Gastrocnemius medialis (tissue), 4 donors: ENCODE measurements around the gene ELMO1. TPM values are rescaled to one million over a fixed set of nuclear protein-coding genes. Genes with fewer than 3 reads are reported as not detected.
A peak's percentile ranks its signal among the peaks of the same experiment; 100 is the strongest.

Experiments
- ATAC-seq, 2 donors: fragments of 150-250 bp; one replicate each; pipeline ENCODE4 v1.9.1; 2016
- DNase-seq, 2 donors: peaks; one replicate each; pipeline ENCODE4 v3.0.0-alpha.2; 2019
- H3K27ac ChIP-seq, 4 donors: fragments of 200-600 bp; sonication (generic); 1 replicate in 1 of 4; 2 replicates in 3 of 4; pipeline ENCODE4 v1.5.1; 2016 to 2018; ENCODE audit warnings: mild to moderate bottlenecking in 2 of 4, moderate library complexity in 1 of 4
- H3K27me3 ChIP-seq, 3 donors: fragments of 200-600 bp; sonication (generic) in 2 of 3; 1 replicate in 1 of 3; 2 replicates in 2 of 3; pipeline versions ENCODE4 v1.5.1 to v1.6.0; 2016 to 2019; ENCODE audit warnings: mild to moderate bottlenecking in 1 of 3, moderate library complexity in 1 of 3
- H3K36me3 ChIP-seq, 2 donors: fragments of 200-600 bp; sonication (generic) in 1 of 2; one replicate each; pipeline ENCODE4 v1.5.1; 2017 to 2018
- H3K4me1 ChIP-seq, 2 donors: fragments of 200-600 bp; sonication (generic) in 1 of 2; one replicate each; pipeline ENCODE4 v1.5.1; 2016 to 2017; ENCODE audit warnings: mild to moderate bottlenecking in 2 of 2
- H3K4me3 ChIP-seq, 4 donors: fragments of 200-600 bp; sonication (generic) in 3 of 4; 1 replicate in 1 of 4; 2 replicates in 3 of 4; pipeline ENCODE4 v1.5.1; 2016 to 2019; ENCODE audit warnings: mild to moderate bottlenecking in 2 of 4
- H3K9me3 ChIP-seq, 3 donors: fragments of 200-600 bp; sonication (generic) in 2 of 3; 1 replicate in 1 of 3; 2 replicates in 2 of 3; pipeline ENCODE4 v1.5.1; 2016 to 2019
- CTCF ChIP-seq, 5 experiments: fragments of 450-650 bp in 3 of 5; fragments of 200-600 bp in 2 of 5; sonication (generic) in 2 of 5; IDR thresholded peaks in 4 of 5; conservative IDR thresholded peaks in 1 of 5; 1 replicate in 4 of 5; 2 replicates in 1 of 5; pipeline ENCODE4 v1.5.1; 2016 to 2019; ENCODE audit warnings: antibody characterized with exemption in 5 of 5, mild to moderate bottlenecking in 3 of 5, moderate library complexity in 3 of 5
- POLR2A ChIP-seq, 2 donors: fragments of 450-650 bp; IDR thresholded peaks; one replicate each; pipeline ENCODE4 v1.6.1; 2017; ENCODE audit warnings: antibody characterized with exemption in 2 of 2, mild to moderate bottlenecking in 2 of 2, moderate library complexity in 2 of 2
- in situ Hi-C, 4 donors: fragments of 200-750 bp; cut with MboI; loops; one replicate each; pipeline versions ENCODE4 v1.15.0 to v1.8.0; 2017; ENCODE audit warnings: low sequenced_read_pairs in 4 of 4
- intact Hi-C: fragments of 100-400 bp; cut with DNase I; formaldehyde crosslinking; loops from one replicate; pipeline ENCODE4 v1.15.1; 2023; ENCODE audit warnings: low total_unique reads
- total RNA-seq, 4 donors: library from RNA; depleted of rRNA; stranded (reverse); fragments of >200 nt; gene quantifications; one replicate each; pipeline versions ENCODE4 v1.1.0 to v1.2.3, GENCODE V29; 2016

Gene ELMO1
- total RNA-seq, 4 donors from 2014 or later, result 8.4 to 18.9 (median 14.6) TPM

DNA sequence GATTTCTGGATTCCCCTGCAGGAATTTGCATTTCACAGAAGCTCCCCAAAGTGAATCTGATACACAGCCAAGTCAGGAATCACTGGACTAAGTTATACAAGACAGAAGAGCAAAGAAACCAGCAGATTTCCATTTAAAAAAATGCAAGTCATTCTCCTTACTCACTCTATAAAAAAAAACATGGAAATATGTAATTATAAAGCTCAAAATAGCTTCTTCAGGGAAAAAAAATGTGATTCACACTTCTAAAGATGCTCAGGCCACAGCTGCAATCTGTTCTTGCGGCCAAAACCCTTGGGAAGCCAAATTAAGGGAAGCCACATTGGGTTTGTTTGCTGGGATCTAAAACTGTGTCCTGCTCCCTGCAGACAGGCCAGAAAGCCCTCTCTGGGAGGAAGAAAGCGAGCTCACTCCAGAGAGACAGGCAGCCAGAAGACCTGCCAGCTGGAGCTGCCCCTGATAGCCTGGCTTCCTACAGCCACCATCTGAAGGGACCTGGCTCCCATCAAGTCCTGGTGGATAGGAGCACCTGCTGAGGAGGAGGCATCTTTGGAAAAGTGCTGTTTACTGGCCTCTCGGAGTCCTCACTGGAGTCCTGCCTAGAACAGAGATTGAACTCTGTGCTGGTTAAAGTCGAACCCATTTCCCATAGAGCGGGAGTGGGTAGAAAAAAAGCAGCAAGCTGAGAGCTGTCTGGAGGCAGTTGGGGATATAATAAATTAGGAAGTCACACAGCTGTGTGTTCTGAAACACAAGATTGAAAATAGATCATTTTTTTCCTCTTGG is 365.2 kb downstream of the ELMO1 start:
- H3K4me3 ChIP-seq, result no peak overlapping the region
- DNase-seq, result peak; percentile 24 to 55
- no peaks in the 10 kb centered on the region for H3K27me3 ChIP-seq
- intact Hi-C loops (no loop called here), in situ Hi-C loops (no loop called here)
- no peaks in the 10 kb centered on the region for H3K36me3 ChIP-seq
- no peak for TF ChIP-seq CTCF (IDR thresholded peaks at IDR 0.05 in 4 of 5, conservative IDR thresholded peaks at IDR 0.05 in 1 of 5)
- TF ChIP-seq POLR2A (IDR thresholded peaks at IDR 0.05), result no peak
- peaks cover 0 to 4% of the 10 kb centered on the region in 2 donors for H3K4me1 ChIP-seq
- peak; percentile 64 to 68 for ATAC-seq
- peak overlapping the region; percentile 40 to 66 (median 62) for H3K27ac ChIP-seq
- no peaks in the 10 kb centered on the region for H3K9me3 ChIP-seq

DNA sequence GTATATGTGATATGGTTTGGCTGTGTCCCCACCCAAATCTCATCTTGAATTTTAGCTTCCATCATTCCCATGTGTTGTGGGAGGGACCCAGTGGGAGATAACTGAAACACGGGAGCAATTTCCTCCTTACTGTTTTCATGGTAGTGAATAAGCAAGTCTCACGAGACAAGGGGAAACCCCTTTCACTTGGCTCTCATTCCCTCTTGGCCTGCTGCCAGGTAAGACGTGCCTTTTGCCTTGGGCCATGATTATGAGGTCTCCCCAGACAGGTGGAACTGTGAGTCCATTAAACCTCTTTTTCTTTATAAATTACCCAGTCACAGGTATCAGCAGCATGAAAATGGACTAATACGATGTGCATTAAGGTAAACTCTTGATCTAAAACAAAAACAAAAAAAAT is 367.2 kb downstream of the ELMO1 start:
- TF ChIP-seq CTCF (IDR thresholded peaks at IDR 0.05 in 4 of 5, conservative IDR thresholded peaks at IDR 0.05 in 1 of 5) (no peak), POLR2A (IDR thresholded peaks at IDR 0.05) (no peak)
- no peak overlapping the region for H3K27ac ChIP-seq
- H3K4me1 ChIP-seq, result peaks cover 0 to 4% of the 10 kb centered on the region in 2 donors
- DNase-seq, result no peak
- H3K4me3 ChIP-seq, result no peak overlapping the region
- no peaks in the 10 kb centered on the region for H3K27me3 ChIP-seq
- intact Hi-C loops (no loop called here), in situ Hi-C loops (no loop called here)
- H3K36me3 ChIP-seq, result no peaks in the 10 kb centered on the region
- ATAC-seq, result no peak
- no peaks in the 10 kb centered on the region for H3K9me3 ChIP-seq

DNA sequence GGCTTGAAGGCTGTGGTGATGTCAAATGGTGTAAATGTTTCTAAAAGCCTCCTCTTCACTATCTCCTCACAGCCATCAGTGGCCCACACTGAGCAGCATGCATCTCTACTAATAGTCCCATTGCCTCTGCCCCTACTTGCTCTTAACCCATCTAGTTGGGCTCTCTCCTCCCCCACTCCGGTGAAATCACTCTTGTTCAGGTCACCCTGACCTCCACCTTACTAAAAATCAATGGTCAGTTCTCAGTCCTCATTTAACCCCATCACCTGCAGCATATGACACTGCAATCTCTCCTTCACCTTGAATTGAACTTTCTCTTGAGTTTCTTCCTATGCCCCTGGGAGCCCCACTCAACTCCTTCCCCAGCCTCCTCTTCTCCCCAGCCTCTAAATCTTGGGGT is 369.2 kb downstream of the ELMO1 start:
- intact Hi-C loops, result no loop called here
- Histone ChIP-seq H3K9me3 (no peaks in the 10 kb centered on the region), H3K27ac (no peak overlapping the region), H3K4me1 (peaks cover 0 to 4% of the 10 kb centered on the region in 2 donors), H3K27me3 (no peaks in the 10 kb centered on the region), H3K36me3 (no peaks in the 10 kb centered on the region), H3K4me3 (no peak overlapping the region)
- in situ Hi-C loops, result no loop called here
- TF ChIP-seq CTCF (IDR thresholded peaks at IDR 0.05 in 4 of 5, conservative IDR thresholded peaks at IDR 0.05 in 1 of 5) (no peak), POLR2A (IDR thresholded peaks at IDR 0.05) (no peak)
- DNase-seq (no peak), ATAC-seq (no peak)

GRCh38 chr7:37076668-37077067 is 372.0 kb downstream of the ELMO1 start:
- in situ Hi-C loops, result no loop called here
- TF ChIP-seq POLR2A (IDR thresholded peaks at IDR 0.05), result no peak
- no peak for TF ChIP-seq CTCF (IDR thresholded peaks at IDR 0.05 in 4 of 5, conservative IDR thresholded peaks at IDR 0.05 in 1 of 5)

More at GRCh38 chr7:37076668-37077067, 372.0 kb downstream of the ELMO1 start:
- Histone ChIP-seq H3K4me3 (no peak overlapping the region), H3K27me3 (no peaks in the 10 kb centered on the region), H3K9me3 (no peaks in the 10 kb centered on the region), H3K27ac (no peak overlapping the region), H3K4me1 (no peaks in the 10 kb centered on the region), H3K36me3 (no peaks in the 10 kb centered on the region)
- intact Hi-C loops, result no loop called here
- DNase-seq (no peak), ATAC-seq (no peak)
